Testis (tissue), 3 donors: Measurements from ENCODE around the gene MFAP5. TPM values are rescaled to one million over a fixed set of nuclear protein-coding genes. Genes with fewer than 3 reads are reported as not detected.

Source experiments
- DNase-seq: peaks from one replicate; pipeline ENCODE4 v3.0.0-alpha.2; 2019
- H3K27ac ChIP-seq, 2 donors: fragments of 200-600 bp; sonication (generic); one replicate each; pipeline ENCODE4 v1.5.1; 2019
- H3K27me3 ChIP-seq: fragments of 200-600 bp; sonication (generic); one replicate; pipeline ENCODE4 v1.5.1; 2019
- H3K36me3 ChIP-seq: fragments of 200-600 bp; sonication (generic); one replicate; pipeline ENCODE4 v1.5.1; 2017; ENCODE audit warnings: low read depth; ENCODE audit errors: missing control alignments
- H3K4me1 ChIP-seq: fragments of 200-600 bp; sonication (generic); one replicate; pipeline ENCODE4 v1.5.1; 2019
- H3K4me3 ChIP-seq, 2 donors: fragments of 200-600 bp; sonication (generic); one replicate each; pipeline ENCODE4 v1.5.1; 2017 to 2019
- H3K9me3 ChIP-seq: fragments of 200-600 bp; sonication (generic); one replicate; pipeline ENCODE4 v1.5.1; 2017
- POLR2A ChIP-seq: fragments of 450-650 bp; IDR thresholded peaks from one replicate; pipeline ENCODE4 v1.6.1; 2017; ENCODE audit warnings: antibody characterized with exemption, mild to moderate bottlenecking, moderate library complexity
- WGBS, 2 donors: methylation state at CpG; one replicate each; pipeline ENCODE4 v1.1.5; 2018; 5-methylcytosine and 5-hydroxymethylcytosine counted together
- intact Hi-C: fragments of 100-400 bp; cut with DNase I; formaldehyde crosslinking; loops from one replicate; pipeline ENCODE4 v1.15.1; 2023; ENCODE audit warnings: low total_unique reads
- polyA plus RNA-seq: library from polyadenylated mRNA; stranded (reverse); fragments of 350-450 nt; fragmentation: Illumina TruSeq; extraction: RNeasy Lipid Tissue Mini Kit (QIAGEN cat#74804); gene quantifications from one replicate; pipeline ENCODE4 v1.2.3, GENCODE V29; 2014; ENCODE audit warnings: low read depth, low replicate concordance; ENCODE audit not compliant: insufficient read depth
- small RNA-seq, 2 donors: library from RNA; depleted of rRNA; stranded (forward); fragments of <200 nt; gene quantifications; one replicate each; pipeline ENCODE3, GENCODE V24; 2016
- total RNA-seq, 2 donors: library from RNA; depleted of rRNA; stranded (reverse); fragments of >200 nt; gene quantifications; one replicate each; pipeline ENCODE4 v1.2.3, GENCODE V29; 2016
- TF ChIP-seq, protein P1 (sequence below), 3 experiments: fragments of 450-650 bp in 2 of 3; fragments of 200-600 bp in 1 of 3; sonication (generic) in 1 of 3; IDR thresholded peaks; one replicate each; pipeline ENCODE4 v1.5.1; 2016 to 2019; ENCODE audit warnings: antibody characterized with exemption in 3 of 3, mild to moderate bottlenecking in 2 of 3, moderate library complexity in 1 of 3

Gene MFAP5
- total and polyA plus RNA-seq, 3 donors from 2014 or later, result 3.8 to 41.1 (median 5.9) TPM

DNA sequence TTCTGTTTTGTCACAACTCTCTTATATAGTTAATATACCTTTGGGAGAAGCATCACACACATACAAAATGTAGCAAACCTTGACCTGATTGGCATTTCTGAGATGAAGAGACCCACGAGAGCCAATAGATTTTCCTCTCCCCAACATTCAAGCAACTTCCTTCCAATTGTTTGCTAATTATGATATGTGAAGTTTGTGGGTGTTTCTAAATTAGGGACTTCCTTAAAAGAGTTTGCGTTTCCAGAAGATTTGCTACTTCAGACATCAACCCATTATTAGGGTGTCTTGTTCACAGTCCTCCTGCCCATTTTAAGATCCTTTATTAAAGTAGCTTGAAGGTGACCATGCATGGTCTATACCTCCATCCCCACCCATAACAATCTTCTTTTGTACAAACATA lies 59.3 kb downstream of the MFAP5 start:
- Histone ChIP-seq H3K9me3 (no peaks in the 10 kb centered on the region), H3K27me3 (no peaks in the 10 kb centered on the region), H3K4me3 (no peak overlapping the region), H3K27ac (no peak overlapping the region), H3K4me1 (no peaks in the 10 kb centered on the region), H3K36me3 (no peaks in the 10 kb centered on the region)
- no peak for TF ChIP-seq POLR2A
- TF ChIP-seq, protein P1, sequence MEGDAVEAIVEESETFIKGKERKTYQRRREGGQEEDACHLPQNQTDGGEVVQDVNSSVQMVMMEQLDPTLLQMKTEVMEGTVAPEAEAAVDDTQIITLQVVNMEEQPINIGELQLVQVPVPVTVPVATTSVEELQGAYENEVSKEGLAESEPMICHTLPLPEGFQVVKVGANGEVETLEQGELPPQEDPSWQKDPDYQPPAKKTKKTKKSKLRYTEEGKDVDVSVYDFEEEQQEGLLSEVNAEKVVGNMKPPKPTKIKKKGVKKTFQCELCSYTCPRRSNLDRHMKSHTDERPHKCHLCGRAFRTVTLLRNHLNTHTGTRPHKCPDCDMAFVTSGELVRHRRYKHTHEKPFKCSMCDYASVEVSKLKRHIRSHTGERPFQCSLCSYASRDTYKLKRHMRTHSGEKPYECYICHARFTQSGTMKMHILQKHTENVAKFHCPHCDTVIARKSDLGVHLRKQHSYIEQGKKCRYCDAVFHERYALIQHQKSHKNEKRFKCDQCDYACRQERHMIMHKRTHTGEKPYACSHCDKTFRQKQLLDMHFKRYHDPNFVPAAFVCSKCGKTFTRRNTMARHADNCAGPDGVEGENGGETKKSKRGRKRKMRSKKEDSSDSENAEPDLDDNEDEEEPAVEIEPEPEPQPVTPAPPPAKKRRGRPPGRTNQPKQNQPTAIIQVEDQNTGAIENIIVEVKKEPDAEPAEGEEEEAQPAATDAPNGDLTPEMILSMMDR (IDR thresholded peaks at IDR 0.05), result no peak
- no peak for DNase-seq
- WGBS, 2 donors, result 54 to 60% methylated on average over 2 of the region's 2 CpGs
- intact Hi-C loops, result no loop called here

DNA sequence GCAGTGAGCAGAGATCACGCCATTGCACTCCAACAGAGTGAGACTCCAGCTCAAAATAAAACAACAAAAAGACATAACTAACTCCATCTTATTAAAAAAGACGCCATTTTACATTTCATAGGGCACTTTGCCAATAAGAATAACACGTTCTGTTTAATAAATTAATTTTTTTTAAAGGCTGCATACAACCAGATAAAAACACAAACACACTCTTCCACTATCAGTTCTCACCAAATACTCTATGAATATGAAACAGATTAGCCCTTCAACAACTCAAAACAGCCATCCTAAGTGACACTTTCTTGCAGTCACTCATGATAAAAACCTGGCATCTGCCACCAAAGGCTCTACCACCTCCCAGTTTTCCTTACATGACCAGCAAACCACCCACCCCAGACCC lies 66.1 kb downstream of the MFAP5 start:
- no peak for DNase-seq
- Histone ChIP-seq H3K36me3 (no peaks in the 10 kb centered on the region), H3K9me3 (no peaks in the 10 kb centered on the region), H3K27ac (no peak overlapping the region), H3K4me3 (no peak overlapping the region), H3K4me1 (no peaks in the 10 kb centered on the region), H3K27me3 (no peaks in the 10 kb centered on the region)
- no peak for TF ChIP-seq POLR2A
- TF ChIP-seq, protein P1 (IDR thresholded peaks at IDR 0.05), result no peak
- WGBS, 2 donors, result 64 to 77% methylated on average over 3 of the region's 3 CpGs
- intact Hi-C loops, result no loop called here

Small RNA genes within 50 kb of the gene (small RNA-seq; reads per million reads assigned to genes)
- 0 reads per million in 2 donors for gene RF00564

Other genes with a start within 250 kb of the MFAP5 start
- not detected for gene CLEC6A, start 206.9 kb downstream of the MFAP5 start, total RNA-seq
- gene CLEC6A, start 206.9 kb downstream of the MFAP5 start, polyA plus RNA-seq, result not detected
- under 1 TPM; 0.31 TPM for gene CLEC4D, start 149.3 kb downstream of the MFAP5 start, total RNA-seq
- gene CLEC4D, start 149.3 kb downstream of the MFAP5 start, polyA plus RNA-seq, result not detected
- gene CLEC4E, start 121.9 kb downstream of the MFAP5 start, total RNA-seq, result 1 to 10 TPM; 2.0 to 3.2 TPM
- 0.98 TPM for gene CLEC4E, start 121.9 kb downstream of the MFAP5 start, polyA plus RNA-seq
- gene AICDA, start 50.0 kb downstream of the MFAP5 start, total RNA-seq, result not detected
- gene AICDA, start 50.0 kb downstream of the MFAP5 start, polyA plus RNA-seq, result 0.11 TPM
- 100 to 1,000 TPM; 123 to 141 TPM for gene RIMKLB, start 35.2 kb upstream of the MFAP5 start, total RNA-seq
- gene RIMKLB, start 35.2 kb upstream of the MFAP5 start, polyA plus RNA-seq, result 101 TPM
- 10 to 100 TPM; 47.6 to 81.1 TPM for gene A2ML1, start 159.8 kb upstream of the MFAP5 start, total RNA-seq
- 20.0 TPM for gene A2ML1, start 159.8 kb upstream of the MFAP5 start, polyA plus RNA-seq